GM12875 (cell line): Measurements from ENCODE around the gene PPIE.

Experiments used
- H3K4me3 ChIP-seq: one replicate; pipeline ENCODE4 v1.5.1; 2011; ENCODE audit warnings: low read depth, low read length, control low read depth
- CTCF ChIP-seq: IDR thresholded peaks from 2 replicates; pipeline ENCODE4 v1.5.1; 2011; ENCODE audit warnings: low read depth, mild to moderate bottlenecking, control low read depth, inconsistent platforms, low read length, moderate library complexity, borderline replicate concordance; ENCODE audit not compliant: insufficient read depth

The PPIE gene

GRCh38 chr1:39692152-39693074 is 46.3 kb upstream of the PPIE start:
- TF ChIP-seq CTCF: no peak

GRCh38 chr1:39694026-39694425 is 44.7 kb upstream of the PPIE start:
- TF ChIP-seq CTCF: no peak
- H3K4me3 ChIP-seq: no peak overlapping the region

More at GRCh38 chr1:39692152-39693074, 46.3 kb upstream of the PPIE start:
- H3K4me3 ChIP-seq: no peak overlapping the region

- H3K4me3 ChIP-seq: no peak overlapping the region
- TF ChIP-seq CTCF: no peak
Observed at GRCh38 chr1:39695016-39695415, 43.7 kb upstream of the PPIE start.

GRCh38 chr1:39696448-39696847 is 42.2 kb upstream of the PPIE start:
- no peak for TF ChIP-seq CTCF
- H3K4me3 ChIP-seq: no peak overlapping the region

- no peak overlapping the region for H3K4me3 ChIP-seq
- TF ChIP-seq CTCF: no peak
Observed at GRCh38 chr1:39698568-39698967, 40.1 kb upstream of the PPIE start.

GRCh38 chr1:39699419-39699818 is 39.3 kb upstream of the PPIE start:
- TF ChIP-seq CTCF: no peak
- no peak overlapping the region for H3K4me3 ChIP-seq

- H3K4me3 ChIP-seq: no peak overlapping the region
- no peak for TF ChIP-seq CTCF
Observed at GRCh38 chr1:39700348-39700747, 38.3 kb upstream of the PPIE start.
